Esophagus squamous epithelium (tissue), 4 donors: ENCODE results near the gene KCNMA1.

Experiments used
- POLR2A ChIP-seq, 4 donors: fragments of 450-650 bp; IDR thresholded peaks; one replicate each; pipeline ENCODE4 v1.6.1; 2017; ENCODE audit warnings: antibody characterized with exemption in 4 of 4, mild to moderate bottlenecking in 4 of 4, moderate library complexity in 3 of 4
- TF ChIP-seq, protein P1 (sequence below), 6 experiments: fragments of 450-650 bp in 4 of 6; fragments of 200-600 bp in 2 of 6; sonication (generic) in 2 of 6; IDR thresholded peaks; one replicate each; pipeline ENCODE4 v1.5.1; 2016 to 2019; ENCODE audit warnings: antibody characterized with exemption in 6 of 6, mild to moderate bottlenecking in 4 of 6, moderate library complexity in 4 of 6

DNA sequence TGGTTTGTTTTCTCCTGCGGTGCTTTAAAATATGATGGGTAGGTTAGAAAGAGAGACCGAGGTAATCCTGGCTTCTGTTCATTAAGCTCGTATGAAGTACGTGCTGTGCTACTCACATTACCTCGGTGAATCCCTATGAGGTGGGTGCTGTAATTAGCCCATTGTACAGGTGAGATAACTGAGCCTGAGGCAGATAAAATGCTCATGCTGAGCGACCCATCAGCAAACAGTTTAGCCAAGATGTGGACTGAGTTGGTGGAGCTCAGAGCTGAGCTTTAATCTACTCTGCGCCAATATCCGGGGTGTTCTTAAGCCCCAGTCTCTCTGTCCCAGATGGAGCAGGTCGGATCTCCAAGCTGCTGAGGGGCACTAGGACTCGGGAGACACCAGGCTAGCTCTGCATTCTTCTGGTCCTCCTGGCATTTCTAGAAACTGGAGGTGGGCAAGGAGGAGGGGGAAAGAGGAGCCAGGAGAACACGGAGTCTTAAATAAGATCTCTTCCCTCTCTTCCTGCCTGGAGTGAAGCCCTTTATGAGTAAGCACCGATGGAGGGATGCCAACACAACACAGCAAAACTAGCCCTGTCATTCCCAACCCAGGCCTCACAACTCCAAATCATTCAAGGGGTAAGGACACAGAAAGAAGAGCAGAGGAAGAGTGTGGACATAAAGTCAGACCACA lies 458.5 kb downstream of the KCNMA1 start:
- no peak for TF ChIP-seq POLR2A (IDR thresholded peaks at IDR 0.05)
- TF ChIP-seq, protein P1, sequence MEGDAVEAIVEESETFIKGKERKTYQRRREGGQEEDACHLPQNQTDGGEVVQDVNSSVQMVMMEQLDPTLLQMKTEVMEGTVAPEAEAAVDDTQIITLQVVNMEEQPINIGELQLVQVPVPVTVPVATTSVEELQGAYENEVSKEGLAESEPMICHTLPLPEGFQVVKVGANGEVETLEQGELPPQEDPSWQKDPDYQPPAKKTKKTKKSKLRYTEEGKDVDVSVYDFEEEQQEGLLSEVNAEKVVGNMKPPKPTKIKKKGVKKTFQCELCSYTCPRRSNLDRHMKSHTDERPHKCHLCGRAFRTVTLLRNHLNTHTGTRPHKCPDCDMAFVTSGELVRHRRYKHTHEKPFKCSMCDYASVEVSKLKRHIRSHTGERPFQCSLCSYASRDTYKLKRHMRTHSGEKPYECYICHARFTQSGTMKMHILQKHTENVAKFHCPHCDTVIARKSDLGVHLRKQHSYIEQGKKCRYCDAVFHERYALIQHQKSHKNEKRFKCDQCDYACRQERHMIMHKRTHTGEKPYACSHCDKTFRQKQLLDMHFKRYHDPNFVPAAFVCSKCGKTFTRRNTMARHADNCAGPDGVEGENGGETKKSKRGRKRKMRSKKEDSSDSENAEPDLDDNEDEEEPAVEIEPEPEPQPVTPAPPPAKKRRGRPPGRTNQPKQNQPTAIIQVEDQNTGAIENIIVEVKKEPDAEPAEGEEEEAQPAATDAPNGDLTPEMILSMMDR (IDR thresholded peaks at IDR 0.05): peak in 1 of 6 experiments; percentile 5
